Measurements from ENCODE around the gene TAF6. TPM values are rescaled to one million over a fixed set of nuclear protein-coding genes. Genes with fewer than 3 reads are reported as not detected.
A peak's percentile ranks its signal among the peaks of the same experiment; 100 is the strongest.

Gene TAF6
- total RNA-seq, 1 experiment from 2014 or later: 66.7 TPM

DNA sequence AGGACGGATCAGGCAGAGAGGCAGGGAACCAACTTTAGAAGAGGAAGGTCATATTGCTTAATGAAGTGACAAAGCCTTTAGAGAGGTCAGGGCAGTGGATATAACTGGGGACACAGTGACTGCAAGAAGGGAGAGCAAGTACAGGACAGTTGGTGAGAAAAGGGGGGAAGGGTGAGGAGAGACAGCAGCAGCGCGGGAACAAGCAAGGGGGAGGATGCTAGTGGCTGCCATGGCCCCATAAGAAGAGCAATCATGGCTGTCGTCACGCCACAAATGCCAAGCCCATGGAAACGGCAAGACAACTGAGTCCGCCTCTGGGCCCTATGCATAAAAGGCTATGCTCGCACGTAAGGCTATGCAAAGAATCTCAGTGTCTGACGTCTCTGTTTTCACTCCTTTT, 46.7 kb downstream of the TAF6 start:
- no peak for DNase-seq (ENCODE audit: low read depth)

GRCh38 chr7:100071018-100071723, 48.0 kb downstream of the TAF6 start:
- DNase-seq (ENCODE audit: low read depth): no peak

- no peak for DNase-seq (ENCODE audit: low read depth)
These were observed 49.2 kb downstream of the TAF6 start for GRCh38 chr7:100069991-100070390.

GRCh38 chr7:100066953-100067352, 52.2 kb downstream of the TAF6 start:
- no peak for DNase-seq (ENCODE audit: low read depth)

- DNase-seq (ENCODE audit: low read depth): peak; percentile 70
These were observed 53.5 kb downstream of the TAF6 start for GRCh38 chr7:100065452-100066186.

GRCh38 chr7:100064162-100064561, 55.0 kb downstream of the TAF6 start:
- no peak for DNase-seq (ENCODE audit: low read depth)

DNA sequence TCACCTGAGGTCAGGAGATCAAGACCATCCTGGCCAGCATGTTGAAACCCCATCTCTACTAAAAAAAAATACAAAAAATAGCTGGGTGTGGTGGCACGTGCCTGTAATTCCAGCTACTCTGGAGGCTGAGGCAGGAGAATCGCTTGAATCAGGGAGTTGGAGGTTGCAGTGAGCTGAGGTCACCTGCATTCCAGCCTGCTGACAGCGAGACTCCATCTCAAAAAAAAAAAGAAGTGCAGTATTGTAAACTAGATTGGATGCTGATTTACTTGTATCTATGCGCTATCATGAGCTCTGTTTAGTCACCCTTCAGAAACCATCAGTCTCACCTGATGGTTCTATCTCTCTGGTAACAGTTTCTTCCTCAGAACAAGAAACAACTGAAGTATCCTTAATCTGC, 55.8 kb downstream of the TAF6 start:
- no peak for DNase-seq (ENCODE audit: low read depth)

DNA sequence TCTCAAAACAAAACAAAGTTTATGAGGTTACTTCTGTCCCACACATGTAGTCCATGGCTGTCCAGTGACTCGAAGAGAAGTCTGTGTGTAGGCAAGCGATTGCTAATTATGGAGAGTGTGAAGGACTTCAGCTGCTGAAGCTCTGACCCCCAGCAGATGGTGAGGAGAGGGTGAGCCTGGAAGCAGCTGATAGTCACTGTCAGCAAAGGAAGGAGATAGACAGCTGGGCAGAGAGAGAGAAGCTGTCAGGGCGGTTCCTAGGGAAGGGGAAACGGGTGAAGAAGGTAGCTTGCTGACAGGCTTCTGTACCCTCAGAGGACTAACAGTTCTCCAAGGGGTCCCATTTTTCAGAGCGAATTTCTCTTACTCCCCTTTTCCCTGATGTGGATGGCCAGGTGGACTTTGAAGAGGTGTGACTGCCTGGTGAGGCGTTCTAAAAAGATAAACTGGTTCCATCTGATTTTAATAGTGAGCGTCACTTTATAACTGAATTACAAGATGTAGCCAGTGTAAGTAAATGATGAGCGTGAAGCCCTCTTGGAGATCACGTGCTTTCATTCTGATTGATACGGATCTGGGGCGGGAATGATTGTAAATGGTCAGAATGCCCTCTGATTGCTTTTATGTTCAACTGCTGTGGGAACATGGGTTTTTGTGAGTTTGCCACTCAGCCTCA, 57.5 kb downstream of the TAF6 start:
- DNase-seq (ENCODE audit: low read depth): no peak

DNA sequence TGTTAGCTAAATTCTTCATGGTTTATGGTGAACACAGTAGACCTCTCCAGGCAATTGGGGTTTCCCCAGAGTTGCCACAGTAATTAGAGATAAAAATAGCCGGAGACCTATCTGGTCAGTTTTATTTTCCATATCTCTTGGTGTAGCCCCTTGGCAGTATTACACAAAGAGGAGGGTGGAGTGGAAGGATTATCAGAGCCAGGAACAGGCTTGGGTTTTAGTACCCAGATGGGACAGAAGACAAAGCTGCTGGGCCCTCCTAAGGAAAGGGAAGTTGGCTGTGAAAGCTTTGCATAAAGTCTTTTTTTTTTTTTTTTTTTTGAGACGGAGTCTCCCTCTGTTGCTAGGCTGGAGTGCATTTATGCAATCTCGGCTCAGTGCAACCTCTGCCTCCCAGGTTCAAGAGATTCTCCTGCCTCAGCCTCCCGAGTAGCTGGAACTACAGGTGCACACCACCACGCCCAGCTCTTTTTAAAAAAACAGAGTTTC, 59.9 kb downstream of the TAF6 start:
- DNase-seq (ENCODE audit: low read depth): no peak

Other genes starting within 250 kb of the TAF6 start
- gene OR2AE1, start 242.3 kb downstream of the TAF6 start, total RNA-seq (2014; rRNA removed; shearing (Covaris generic)): 0.39 TPM in 1 of 2 replicates, not detected in the other
- gene TRIM4, start 199.8 kb downstream of the TAF6 start, total RNA-seq (2014; rRNA removed; shearing (Covaris generic)): 19.1 and 19.4 TPM in 2 replicates
- gene GJC3, start 189.7 kb downstream of the TAF6 start, total RNA-seq (2014; rRNA removed; shearing (Covaris generic)): 0.12 TPM in 1 of 2 replicates, not detected in the other
- 2.1 and 2.2 TPM in 2 replicates for gene AZGP1, start 143.3 kb downstream of the TAF6 start, total RNA-seq (2014; rRNA removed; shearing (Covaris generic))
- gene ZKSCAN1, start 103.8 kb downstream of the TAF6 start, total RNA-seq (2014; rRNA removed; shearing (Covaris generic)): 10.2 and 10.7 TPM in 2 replicates
- gene ZSCAN21, start 69.6 kb downstream of the TAF6 start, total RNA-seq (2014; rRNA removed; shearing (Covaris generic)): 13.5 and 15.4 TPM in 2 replicates
- 22.6 and 25.1 TPM in 2 replicates for gene ZNF3, start 37.6 kb downstream of the TAF6 start, total RNA-seq (2014; rRNA removed; shearing (Covaris generic))
- gene COPS6, start 30.4 kb downstream of the TAF6 start, total RNA-seq (2014; rRNA removed; shearing (Covaris generic)): 63.6 and 83.4 TPM in 2 replicates
- gene MCM7, start 18.0 kb downstream of the TAF6 start, total RNA-seq (2014; rRNA removed; shearing (Covaris generic)): 216 and 221 TPM in 2 replicates
- gene AP4M1, start 17.7 kb downstream of the TAF6 start, total RNA-seq (2014; rRNA removed; shearing (Covaris generic)): 22.6 and 36.8 TPM in 2 replicates
- gene CNPY4, start 276 bp upstream of the TAF6 start, total RNA-seq (2014; rRNA removed; shearing (Covaris generic)): 32.6 and 34.7 TPM in 2 replicates
- 1.6 and 4.8 TPM in 2 replicates for gene MBLAC1, start 7.6 kb upstream of the TAF6 start, total RNA-seq (2014; rRNA removed; shearing (Covaris generic))
- gene LAMTOR4, start 29.6 kb upstream of the TAF6 start, total RNA-seq (2014; rRNA removed; shearing (Covaris generic)): 221 and 278 TPM in 2 replicates
- 5.8 and 8.1 TPM in 2 replicates for gene TRAPPC14, start 39.4 kb upstream of the TAF6 start, total RNA-seq (2014; rRNA removed; shearing (Covaris generic))
- gene GAL3ST4, start 49.3 kb upstream of the TAF6 start, total RNA-seq (2014; rRNA removed; shearing (Covaris generic)): 10.0 and 10.2 TPM in 2 replicates
- 2.5 and 5.7 TPM in 2 replicates for gene GPC2, start 58.0 kb upstream of the TAF6 start, total RNA-seq (2014; rRNA removed; shearing (Covaris generic))
- gene STAG3, start 58.6 kb upstream of the TAF6 start, total RNA-seq (2014; rRNA removed; shearing (Covaris generic)): 2.5 and 3.8 TPM in 2 replicates
- gene PVRIG, start 100.6 kb upstream of the TAF6 start, total RNA-seq (2014; rRNA removed; shearing (Covaris generic)): not detected in 2 replicates
- not detected in 2 replicates for gene SPDYE3, start 188.3 kb upstream of the TAF6 start, total RNA-seq (2014; rRNA removed; shearing (Covaris generic))
- gene PILRB, start 238.8 kb upstream of the TAF6 start, total RNA-seq (2014; rRNA removed; shearing (Covaris generic)): 7.7 and 10.1 TPM in 2 replicates